Liver (tissue), 3 donors: Measurements from ENCODE around the gene DNAL1.

ENCODE experiments used
- EGR1 ChIP-seq, 2 donors: IDR thresholded peaks; 2 replicates each; pipeline ENCODE4 v1.6.1; 2016 to 2018; ENCODE audit warnings: antibody characterized with exemption in 2 of 2, low read depth in 2 of 2
- FOXA1 ChIP-seq: IDR thresholded peaks from 2 replicates; pipeline ENCODE4 v1.6.1; 2016; ENCODE audit warnings: antibody characterized with exemption
- GABPA ChIP-seq, 2 donors: IDR thresholded peaks in 1 of 2; conservative IDR thresholded peaks in 1 of 2; 2 replicates each; pipeline ENCODE4 v1.6.1; 2016; ENCODE audit warnings: antibody characterized with exemption in 2 of 2, mild to moderate bottlenecking in 1 of 2, moderate library complexity in 1 of 2
- HNF4A ChIP-seq, 2 donors: conservative IDR thresholded peaks; 2 replicates each; pipeline ENCODE4 v1.6.1; 2016; ENCODE audit warnings: antibody characterized with exemption in 2 of 2, mild to moderate bottlenecking in 2 of 2
- RAD21 ChIP-seq, 2 donors: IDR thresholded peaks; 2 replicates each; pipeline ENCODE4 v1.6.1; 2016; ENCODE audit warnings: antibody characterized with exemption in 2 of 2, mild to moderate bottlenecking in 2 of 2
- RXRA ChIP-seq, 2 donors: IDR thresholded peaks; 2 replicates each; pipeline ENCODE4 v1.6.1; 2017 to 2018; ENCODE audit warnings: antibody characterized with exemption in 2 of 2, mild to moderate bottlenecking in 1 of 2
- SP1 ChIP-seq: IDR thresholded peaks from 2 replicates; pipeline ENCODE4 v1.6.1; 2018; ENCODE audit warnings: antibody characterized with exemption, mild to moderate bottlenecking
- TAF1 ChIP-seq: conservative IDR thresholded peaks from 2 replicates; pipeline ENCODE4 v1.6.1; 2016; ENCODE audit warnings: antibody characterized with exemption, mild to moderate bottlenecking
- YY1 ChIP-seq: IDR thresholded peaks from 2 replicates; pipeline ENCODE4 v1.6.1; 2016; ENCODE audit warnings: antibody characterized with exemption, mild to moderate bottlenecking
- TF ChIP-seq, protein P1 (sequence below): fragments of 150-350 bp; IDR thresholded peaks from 2 replicates; pipeline ENCODE4 v1.5.1; 2017; ENCODE audit warnings: improper control_type of control experiment, low read depth, low read length; ENCODE audit not compliant: missing input control
- TF ChIP-seq, protein P2 (sequence below): IDR thresholded peaks from 2 replicates; pipeline ENCODE4 v1.6.1; 2016; ENCODE audit warnings: antibody characterized with exemption
- TF ChIP-seq, protein P3 (sequence below): IDR thresholded peaks from 2 replicates; pipeline ENCODE4 v1.6.1; 2016; ENCODE audit warnings: antibody characterized with exemption, mild to moderate bottlenecking
- TF ChIP-seq, protein P4 (sequence below): IDR thresholded peaks from 2 replicates; pipeline ENCODE4 v1.6.1; 2016; ENCODE audit warnings: antibody characterized with exemption
- donor health status: healthy.
- donor health status: healthy.

DNA sequence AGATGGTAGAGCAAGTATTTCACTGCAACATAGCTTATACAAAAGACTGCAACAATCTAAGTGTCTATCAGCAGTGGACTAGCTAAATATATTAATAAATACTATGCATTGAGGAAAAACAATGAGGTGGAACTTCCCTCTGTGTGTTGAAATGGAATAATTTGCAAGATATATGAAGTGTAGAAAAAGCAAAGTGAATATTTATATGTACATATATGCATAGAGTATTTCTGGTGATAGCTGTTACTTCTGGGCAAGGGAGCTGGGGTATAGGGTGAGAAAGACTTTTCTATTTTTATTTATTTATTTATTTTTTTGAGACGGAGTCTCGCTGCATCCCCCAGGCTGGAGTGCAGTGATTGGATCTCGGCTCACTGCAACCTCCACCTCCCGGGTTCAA is 33.9 kb downstream of the DNAL1 start:
- TF ChIP-seq, protein P1, sequence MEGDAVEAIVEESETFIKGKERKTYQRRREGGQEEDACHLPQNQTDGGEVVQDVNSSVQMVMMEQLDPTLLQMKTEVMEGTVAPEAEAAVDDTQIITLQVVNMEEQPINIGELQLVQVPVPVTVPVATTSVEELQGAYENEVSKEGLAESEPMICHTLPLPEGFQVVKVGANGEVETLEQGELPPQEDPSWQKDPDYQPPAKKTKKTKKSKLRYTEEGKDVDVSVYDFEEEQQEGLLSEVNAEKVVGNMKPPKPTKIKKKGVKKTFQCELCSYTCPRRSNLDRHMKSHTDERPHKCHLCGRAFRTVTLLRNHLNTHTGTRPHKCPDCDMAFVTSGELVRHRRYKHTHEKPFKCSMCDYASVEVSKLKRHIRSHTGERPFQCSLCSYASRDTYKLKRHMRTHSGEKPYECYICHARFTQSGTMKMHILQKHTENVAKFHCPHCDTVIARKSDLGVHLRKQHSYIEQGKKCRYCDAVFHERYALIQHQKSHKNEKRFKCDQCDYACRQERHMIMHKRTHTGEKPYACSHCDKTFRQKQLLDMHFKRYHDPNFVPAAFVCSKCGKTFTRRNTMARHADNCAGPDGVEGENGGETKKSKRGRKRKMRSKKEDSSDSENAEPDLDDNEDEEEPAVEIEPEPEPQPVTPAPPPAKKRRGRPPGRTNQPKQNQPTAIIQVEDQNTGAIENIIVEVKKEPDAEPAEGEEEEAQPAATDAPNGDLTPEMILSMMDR, result no peak
- TF ChIP-seq FOXA1 (no peak), GABPA (IDR thresholded peaks at IDR 0.05 in 1 of 2, conservative IDR thresholded peaks at IDR 0.05 in 1 of 2) (no peak), HNF4A (conservative IDR thresholded peaks at IDR 0.05) (no peak), EGR1 (IDR thresholded peaks at IDR 0.05; ENCODE audit: low read depth in 2 of 2) (no peak), SP1 (no peak), TAF1 (no peak), RAD21 (IDR thresholded peaks at IDR 0.05) (no peak), YY1 (no peak), RXRA (IDR thresholded peaks at IDR 0.05) (no peak)
- TF ChIP-seq, protein P2, sequence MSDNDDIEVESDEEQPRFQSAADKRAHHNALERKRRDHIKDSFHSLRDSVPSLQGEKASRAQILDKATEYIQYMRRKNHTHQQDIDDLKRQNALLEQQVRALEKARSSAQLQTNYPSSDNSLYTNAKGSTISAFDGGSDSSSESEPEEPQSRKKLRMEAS, result no peak
- TF ChIP-seq, protein P3, sequence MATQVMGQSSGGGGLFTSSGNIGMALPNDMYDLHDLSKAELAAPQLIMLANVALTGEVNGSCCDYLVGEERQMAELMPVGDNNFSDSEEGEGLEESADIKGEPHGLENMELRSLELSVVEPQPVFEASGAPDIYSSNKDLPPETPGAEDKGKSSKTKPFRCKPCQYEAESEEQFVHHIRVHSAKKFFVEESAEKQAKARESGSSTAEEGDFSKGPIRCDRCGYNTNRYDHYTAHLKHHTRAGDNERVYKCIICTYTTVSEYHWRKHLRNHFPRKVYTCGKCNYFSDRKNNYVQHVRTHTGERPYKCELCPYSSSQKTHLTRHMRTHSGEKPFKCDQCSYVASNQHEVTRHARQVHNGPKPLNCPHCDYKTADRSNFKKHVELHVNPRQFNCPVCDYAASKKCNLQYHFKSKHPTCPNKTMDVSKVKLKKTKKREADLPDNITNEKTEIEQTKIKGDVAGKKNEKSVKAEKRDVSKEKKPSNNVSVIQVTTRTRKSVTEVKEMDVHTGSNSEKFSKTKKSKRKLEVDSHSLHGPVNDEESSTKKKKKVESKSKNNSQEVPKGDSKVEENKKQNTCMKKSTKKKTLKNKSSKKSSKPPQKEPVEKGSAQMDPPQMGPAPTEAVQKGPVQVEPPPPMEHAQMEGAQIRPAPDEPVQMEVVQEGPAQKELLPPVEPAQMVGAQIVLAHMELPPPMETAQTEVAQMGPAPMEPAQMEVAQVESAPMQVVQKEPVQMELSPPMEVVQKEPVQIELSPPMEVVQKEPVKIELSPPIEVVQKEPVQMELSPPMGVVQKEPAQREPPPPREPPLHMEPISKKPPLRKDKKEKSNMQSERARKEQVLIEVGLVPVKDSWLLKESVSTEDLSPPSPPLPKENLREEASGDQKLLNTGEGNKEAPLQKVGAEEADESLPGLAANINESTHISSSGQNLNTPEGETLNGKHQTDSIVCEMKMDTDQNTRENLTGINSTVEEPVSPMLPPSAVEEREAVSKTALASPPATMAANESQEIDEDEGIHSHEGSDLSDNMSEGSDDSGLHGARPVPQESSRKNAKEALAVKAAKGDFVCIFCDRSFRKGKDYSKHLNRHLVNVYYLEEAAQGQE, result no peak
- TF ChIP-seq, protein P4, sequence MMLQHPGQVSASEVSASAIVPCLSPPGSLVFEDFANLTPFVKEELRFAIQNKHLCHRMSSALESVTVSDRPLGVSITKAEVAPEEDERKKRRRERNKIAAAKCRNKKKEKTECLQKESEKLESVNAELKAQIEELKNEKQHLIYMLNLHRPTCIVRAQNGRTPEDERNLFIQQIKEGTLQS, result no peak
